ENCODE measurements around the gene MACIR. TPM values are rescaled to one million over a fixed set of nuclear protein-coding genes. Genes with fewer than 3 reads are reported as not detected.

Gene MACIR
- polyA plus RNA-seq, 1 donor from 2014 or later, result 2.2 TPM

Other genes with a start within 250 kb of the MACIR start
- gene GIN1, start 138.6 kb upstream of the MACIR start, polyA plus RNA-seq, result 7.9 TPM
- 25.9 TPM for gene PPIP5K2, start 138.5 kb upstream of the MACIR start, polyA plus RNA-seq